HG03457 (cell line): Measurements from ENCODE around the gene PXDC1.
"Not testable (repeated sequence)": the region's sequence is repeated elsewhere in the genome, so short reads cannot be mapped to it uniquely, and the experiment has no call there.

Experiments
- ATAC-seq: cut with Tn5 transposase; IDR thresholded peaks from one replicate; pipeline ENCODE4 v1.9.1; 2021; ENCODE audit warnings: moderate number of reproducible peaks; ENCODE audit not compliant: unreplicated experiment

Gene PXDC1

GRCh38 chr6:3762852-3763251 is 11.3 kb upstream of the PXDC1 start:
- ATAC-seq, result no peak

GRCh38 chr6:3762359-3762758 is 10.8 kb upstream of the PXDC1 start:
- no peak for ATAC-seq

- no peak for ATAC-seq
These were observed 10.4 kb upstream of the PXDC1 start for GRCh38 chr6:3761989-3762270.

GRCh38 chr6:3759646-3760232 is 8.2 kb upstream of the PXDC1 start:
- no peak for ATAC-seq

GRCh38 chr6:3758842-3759144 is 7.3 kb upstream of the PXDC1 start:
- ATAC-seq, result no peak

- ATAC-seq, result not testable (repeated sequence)
These were observed 6.7 kb upstream of the PXDC1 start for GRCh38 chr6:3757998-3758841.

- no peak for ATAC-seq
These were observed 5.7 kb upstream of the PXDC1 start for GRCh38 chr6:3757241-3757641.

- ATAC-seq, result no peak
These were observed 5.0 kb upstream of the PXDC1 start for GRCh38 chr6:3756546-3756945.

- no peak for ATAC-seq
These were observed 4.4 kb upstream of the PXDC1 start for GRCh38 chr6:3755637-3756545.

- no peak for ATAC-seq
These were observed 3.3 kb upstream of the PXDC1 start for GRCh38 chr6:3754776-3755175.

GRCh38 chr6:3754032-3754725 is 2.7 kb upstream of the PXDC1 start:
- ATAC-seq, result not testable (repeated sequence)

- ATAC-seq, result no peak
These were observed 1.8 kb upstream of the PXDC1 start for GRCh38 chr6:3753228-3753835.

- no peak for ATAC-seq
These were observed 1.2 kb upstream of the PXDC1 start for GRCh38 chr6:3752531-3753227.

- ATAC-seq, result no peak
These were observed 417 bp upstream of the PXDC1 start for GRCh38 chr6:3751730-3752530.

GRCh38 chr6:3750317-3751076 is 1.0 kb downstream of the PXDC1 start:
- ATAC-seq, result no peak

- no peak for ATAC-seq
These were observed 1.6 kb downstream of the PXDC1 start for GRCh38 chr6:3749977-3750316.

GRCh38 chr6:3749067-3749841 is 2.3 kb downstream of the PXDC1 start:
- no peak for ATAC-seq
